Fibroblast of lung (primary cell): ENCODE measurements around the gene FGFR3.

Experiments
- EZH2 ChIP-seq: IDR thresholded peaks from 2 replicates; pipeline ENCODE4 v1.5.1; 2012; ENCODE audit warnings: low read length, control low read depth, mild to moderate bottlenecking; ENCODE audit errors: missing control alignments
- TF ChIP-seq, protein P1 (sequence below), 2 donors: IDR thresholded peaks in 1 of 2; conservative IDR thresholded peaks in 1 of 2; 1 replicate in 1 of 2; 2 replicates in 1 of 2; pipeline ENCODE4 v1.5.1; 2011 to 2012; ENCODE audit warnings: low read length in 2 of 2, control low read depth in 1 of 2, inconsistent platforms in 1 of 2, low read depth in 1 of 2, mild to moderate bottlenecking in 1 of 2

DNA sequence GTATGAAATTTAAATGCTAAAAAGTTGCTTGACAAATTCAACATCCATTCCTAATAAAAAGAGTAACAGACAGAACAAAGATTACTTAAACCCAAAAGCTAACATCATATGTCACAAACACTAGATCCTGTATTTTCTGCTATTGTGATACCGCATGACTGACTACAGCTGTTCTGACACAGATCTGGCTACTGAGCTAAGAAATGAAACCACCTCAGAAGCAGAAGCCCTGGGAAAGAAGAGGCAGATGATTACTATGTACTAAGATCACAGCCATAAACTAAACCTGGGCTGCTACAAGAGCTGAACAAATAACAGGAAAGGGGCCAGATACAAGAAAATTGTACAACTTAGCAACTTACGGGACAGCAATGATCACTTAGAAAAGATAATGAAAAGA is 53.5 kb downstream of the FGFR3 start:
- TF ChIP-seq, protein P1, sequence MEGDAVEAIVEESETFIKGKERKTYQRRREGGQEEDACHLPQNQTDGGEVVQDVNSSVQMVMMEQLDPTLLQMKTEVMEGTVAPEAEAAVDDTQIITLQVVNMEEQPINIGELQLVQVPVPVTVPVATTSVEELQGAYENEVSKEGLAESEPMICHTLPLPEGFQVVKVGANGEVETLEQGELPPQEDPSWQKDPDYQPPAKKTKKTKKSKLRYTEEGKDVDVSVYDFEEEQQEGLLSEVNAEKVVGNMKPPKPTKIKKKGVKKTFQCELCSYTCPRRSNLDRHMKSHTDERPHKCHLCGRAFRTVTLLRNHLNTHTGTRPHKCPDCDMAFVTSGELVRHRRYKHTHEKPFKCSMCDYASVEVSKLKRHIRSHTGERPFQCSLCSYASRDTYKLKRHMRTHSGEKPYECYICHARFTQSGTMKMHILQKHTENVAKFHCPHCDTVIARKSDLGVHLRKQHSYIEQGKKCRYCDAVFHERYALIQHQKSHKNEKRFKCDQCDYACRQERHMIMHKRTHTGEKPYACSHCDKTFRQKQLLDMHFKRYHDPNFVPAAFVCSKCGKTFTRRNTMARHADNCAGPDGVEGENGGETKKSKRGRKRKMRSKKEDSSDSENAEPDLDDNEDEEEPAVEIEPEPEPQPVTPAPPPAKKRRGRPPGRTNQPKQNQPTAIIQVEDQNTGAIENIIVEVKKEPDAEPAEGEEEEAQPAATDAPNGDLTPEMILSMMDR (conservative IDR thresholded peaks at IDR 0.05 in 1 of 2, IDR thresholded peaks at IDR 0.05 in 1 of 2; ENCODE audit: low read depth in 1 of 2, low read length in 2 of 2): no peak
- no peak for TF ChIP-seq EZH2
